PC-3 (cell line): Measurements from ENCODE around the gene TREML1.

Source experiments
- EZH2 ChIP-seq: fragments of 300-600 bp; sonication (generic); IDR thresholded peaks from one replicate; pipeline ENCODE4 v1.6.1; 2017; ENCODE audit warnings: antibody characterized with exemption, mild to moderate bottlenecking, low read length; ENCODE audit not compliant: unreplicated experiment
- EZH2phosphoT487 ChIP-seq: fragments of 300-600 bp; sonication (generic); IDR thresholded peaks from 2 replicates; pipeline ENCODE4 v1.6.1; 2018; ENCODE audit warnings: mild to moderate bottlenecking, antibody characterized with exemption, low read length, borderline replicate concordance
- TF ChIP-seq, protein P1 (sequence below): fragments of 300-600 bp; sonication (generic); conservative IDR thresholded peaks from 2 replicates; pipeline ENCODE4 v1.5.1; 2017; ENCODE audit warnings: antibody characterized with exemption, low read depth, mild to moderate bottlenecking, low read length

DNA sequence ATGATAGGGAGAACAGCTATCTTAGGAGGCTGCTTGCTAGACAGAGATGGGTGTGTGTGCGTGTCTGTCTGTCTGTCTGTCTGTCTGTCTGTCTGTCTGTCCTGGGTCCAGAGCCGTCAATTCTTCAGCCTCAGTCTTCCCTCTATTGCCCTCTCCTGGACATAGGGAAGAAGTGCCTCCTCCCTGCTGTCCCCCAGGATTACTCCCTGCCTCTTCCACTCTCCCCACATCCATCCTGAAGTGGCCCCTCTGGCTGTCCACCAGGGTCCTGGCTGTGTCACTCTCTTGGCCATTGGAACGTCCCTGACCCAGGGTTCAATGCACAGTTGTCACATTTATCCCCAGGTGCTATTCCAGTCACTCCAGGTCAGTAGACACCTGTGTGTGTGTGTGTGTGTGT, 36.6 kb upstream of the TREML1 start:
- TF ChIP-seq EZH2phosphoT487 = no peak
- TF ChIP-seq, protein P1, sequence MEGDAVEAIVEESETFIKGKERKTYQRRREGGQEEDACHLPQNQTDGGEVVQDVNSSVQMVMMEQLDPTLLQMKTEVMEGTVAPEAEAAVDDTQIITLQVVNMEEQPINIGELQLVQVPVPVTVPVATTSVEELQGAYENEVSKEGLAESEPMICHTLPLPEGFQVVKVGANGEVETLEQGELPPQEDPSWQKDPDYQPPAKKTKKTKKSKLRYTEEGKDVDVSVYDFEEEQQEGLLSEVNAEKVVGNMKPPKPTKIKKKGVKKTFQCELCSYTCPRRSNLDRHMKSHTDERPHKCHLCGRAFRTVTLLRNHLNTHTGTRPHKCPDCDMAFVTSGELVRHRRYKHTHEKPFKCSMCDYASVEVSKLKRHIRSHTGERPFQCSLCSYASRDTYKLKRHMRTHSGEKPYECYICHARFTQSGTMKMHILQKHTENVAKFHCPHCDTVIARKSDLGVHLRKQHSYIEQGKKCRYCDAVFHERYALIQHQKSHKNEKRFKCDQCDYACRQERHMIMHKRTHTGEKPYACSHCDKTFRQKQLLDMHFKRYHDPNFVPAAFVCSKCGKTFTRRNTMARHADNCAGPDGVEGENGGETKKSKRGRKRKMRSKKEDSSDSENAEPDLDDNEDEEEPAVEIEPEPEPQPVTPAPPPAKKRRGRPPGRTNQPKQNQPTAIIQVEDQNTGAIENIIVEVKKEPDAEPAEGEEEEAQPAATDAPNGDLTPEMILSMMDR = no peak
- TF ChIP-seq EZH2 = no peak
